GM23248 (cell line): Measurements from ENCODE around the gene SELENOO. TPM values are rescaled to one million over a fixed set of nuclear protein-coding genes. Genes with fewer than 3 reads are reported as not detected.

ENCODE experiments used
- DNase-seq: peaks from one replicate; pipeline ENCODE4 v3.0.0-alpha.2; 2015
- H2AFZ ChIP-seq: fragments of 200-600 bp; sonication (generic); 2 replicates; pipeline ENCODE4 v1.6.1; 2016; ENCODE audit warnings: antibody characterized with exemption
- H3F3A ChIP-seq: fragments of 200-600 bp; sonication (generic); 2 replicates; pipeline ENCODE4 v1.6.1; 2016; ENCODE audit warnings: mild to moderate bottlenecking, antibody characterized with exemption, mixed run types; ENCODE audit not compliant: insufficient read depth
- H3K27ac ChIP-seq: fragments of 200-600 bp; sonication (generic); 2 replicates; pipeline ENCODE4 v1.5.1; 2016; ENCODE audit warnings: mild to moderate bottlenecking
- H3K27me3 ChIP-seq: fragments of 200-600 bp; sonication (generic); replicated peaks from 2 replicates; pipeline ENCODE4 v1.6.1; 2016; ENCODE audit warnings: mild to moderate bottlenecking; ENCODE audit not compliant: insufficient read depth
- H3K36me3 ChIP-seq: fragments of 200-600 bp; sonication (generic); 2 replicates; pipeline ENCODE4 v1.6.1; 2016; ENCODE audit warnings: low read depth, mild to moderate bottlenecking
- H3K4me1 ChIP-seq: fragments of 200-600 bp; sonication (generic); 2 replicates; pipeline ENCODE4 v1.6.1; 2016; ENCODE audit warnings: mild to moderate bottlenecking; ENCODE audit not compliant: insufficient read depth
- H3K4me2 ChIP-seq: fragments of 200-600 bp; sonication (generic); one replicate; pipeline ENCODE4 v1.6.1; 2016; ENCODE audit warnings: mild to moderate bottlenecking; ENCODE audit not compliant: unreplicated experiment
- H3K4me3 ChIP-seq: fragments of 200-600 bp; sonication (generic); 2 replicates; pipeline ENCODE4 v1.5.1; 2016; ENCODE audit warnings: mild to moderate bottlenecking
- H3K79me2 ChIP-seq: fragments of 200-600 bp; sonication (generic); 2 replicates; pipeline ENCODE4 v1.6.1; 2016; ENCODE audit warnings: mild to moderate bottlenecking; ENCODE audit not compliant: insufficient read depth
- H3K9ac ChIP-seq: fragments of 200-600 bp; sonication (generic); 2 replicates; pipeline ENCODE4 v1.6.1; 2016; ENCODE audit warnings: mild to moderate bottlenecking
- H3K9me2 ChIP-seq: fragments of 200-600 bp; sonication (generic); 2 replicates; pipeline ENCODE4 v1.6.1; 2016; ENCODE audit warnings: mixed run types, mild to moderate bottlenecking, moderate library complexity; ENCODE audit not compliant: insufficient read depth
- H3K9me3 ChIP-seq: fragments of 200-600 bp; sonication (generic); one replicate; pipeline ENCODE4 v1.6.1; 2017; ENCODE audit warnings: low read depth
- H4K20me1 ChIP-seq: fragments of 200-600 bp; sonication (generic); 2 replicates; pipeline ENCODE4 v1.6.0; 2016; ENCODE audit not compliant: insufficient read depth
- EZH2 ChIP-seq: fragments of 200-600 bp; sonication (generic); IDR thresholded peaks from 2 replicates; pipeline ENCODE4 v1.6.1; 2018; ENCODE audit warnings: antibody characterized with exemption, mild to moderate bottlenecking; ENCODE audit not compliant: insufficient read depth, poor library complexity, severe bottlenecking
- EZH2phosphoT487 ChIP-seq: fragments of 200-600 bp; sonication (generic); IDR thresholded peaks from 2 replicates; pipeline ENCODE4 v1.6.1; 2018; ENCODE audit warnings: antibody characterized with exemption, moderate library complexity, mild to moderate bottlenecking, low read depth; ENCODE audit not compliant: insufficient read depth
- WGBS, 2 experiments: methylation state at CpG; one replicate each; pipeline ENCODE4 v1.1.6; 2015 to 2017; ENCODE audit warnings: low lambda C conversion rate in 2 of 2, low coverage in 1 of 2; ENCODE audit errors: missing lambda C conversion rate in 2 of 2; 5-methylcytosine and 5-hydroxymethylcytosine counted together
- in situ Hi-C: fragments of 300-500 bp; cut with MboI; formaldehyde crosslinking; loops from 2 replicates; pipeline ENCODE4 v1.15.0; 2020
- polyA plus RNA-seq: library from polyadenylated mRNA; unstranded; fragments of >200 nt; fragmentation: Nextera tagmentation; extraction: Ambion mirVana; gene quantifications from 2 replicates; pipeline ENCODE4 v1.2.1, GENCODE V29; 2016
- total RNA-seq: library from RNA; depleted of rRNA; stranded (reverse); fragments of >200 nt; shearing (Covaris generic); gene quantifications from 2 replicates; pipeline ENCODE4 v1.2.3, GENCODE V29; 2014

The SELENOO gene
- total and polyA plus RNA-seq, 2 experiments from 2014 or later, result 5.0 to 24.3 TPM

DNA sequence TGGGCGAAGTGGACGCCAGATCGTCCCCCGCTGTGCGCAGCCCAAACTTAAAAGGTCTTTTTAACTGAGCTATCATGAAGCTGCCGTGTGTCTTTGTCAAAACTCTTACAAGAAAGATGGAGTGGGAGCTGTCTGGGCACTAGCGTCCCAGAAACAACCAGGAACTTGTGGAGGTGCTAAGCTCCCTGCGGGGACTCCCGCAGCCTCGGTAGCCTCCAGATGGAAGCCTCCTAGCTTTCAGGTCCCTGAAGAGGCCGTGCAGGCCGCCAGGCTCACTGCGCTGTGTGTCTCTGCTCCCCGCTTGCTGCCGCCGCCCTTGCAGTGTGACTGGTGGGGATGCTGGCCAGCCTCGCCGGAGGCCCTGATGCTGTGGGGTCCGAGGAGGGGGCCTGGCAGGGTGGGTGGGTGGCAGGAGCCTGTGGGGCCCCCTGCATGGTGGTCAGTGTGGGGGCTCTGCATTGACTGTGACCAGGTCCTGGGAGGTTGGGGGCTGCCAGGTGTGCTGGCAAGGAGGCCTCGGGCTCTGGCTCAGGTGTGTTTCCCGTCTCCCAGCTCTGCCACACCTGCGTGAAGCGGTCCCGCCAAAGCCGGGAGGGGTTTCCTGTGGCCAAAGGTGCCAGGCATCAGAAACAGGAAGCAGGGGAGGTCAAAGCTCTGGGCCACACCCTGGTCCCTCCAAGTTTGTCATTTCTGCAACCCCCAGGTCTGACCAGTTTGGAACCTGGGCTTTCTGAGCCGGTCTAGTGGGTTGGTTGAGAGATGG, 13.9 kb upstream of the SELENOO start:
- Histone ChIP-seq H4K20me1 (no peaks in the 10 kb centered on the region), H3K9ac (peak overlapping the region; percentile 72), H3K4me3 (peak overlapping the region; percentile 74), H3K27me3 (no peaks in the 10 kb centered on the region), H3K9me3 (no peaks in the 10 kb centered on the region), H3K9me2 (no peaks in the 10 kb centered on the region), H3K79me2 (peaks cover 59% of the 10 kb centered on the region), H2AFZ (peak overlapping the region; percentile 15), H3K27ac (0 out of 2 replicates have a peak overlapping the region, but pooled peaks have one; percentile 3), H3K4me1 (0 out of 2 replicates have a peak, but pooled peaks cover 5% of the 10 kb centered on the region), H3K36me3 (no peaks in the 10 kb centered on the region), H3F3A (no peaks in the 10 kb centered on the region), H3K4me2 (peak overlapping the region; percentile 95)
- in situ Hi-C loops, result no loop called here
- DNase-seq, result peak; percentile 70
- 25 to 26% methylated on average over 24 to 25 of the region's 26 CpGs for WGBS, 2 experiments
- TF ChIP-seq EZH2 (no peak), EZH2phosphoT487 (no peak)

DNA sequence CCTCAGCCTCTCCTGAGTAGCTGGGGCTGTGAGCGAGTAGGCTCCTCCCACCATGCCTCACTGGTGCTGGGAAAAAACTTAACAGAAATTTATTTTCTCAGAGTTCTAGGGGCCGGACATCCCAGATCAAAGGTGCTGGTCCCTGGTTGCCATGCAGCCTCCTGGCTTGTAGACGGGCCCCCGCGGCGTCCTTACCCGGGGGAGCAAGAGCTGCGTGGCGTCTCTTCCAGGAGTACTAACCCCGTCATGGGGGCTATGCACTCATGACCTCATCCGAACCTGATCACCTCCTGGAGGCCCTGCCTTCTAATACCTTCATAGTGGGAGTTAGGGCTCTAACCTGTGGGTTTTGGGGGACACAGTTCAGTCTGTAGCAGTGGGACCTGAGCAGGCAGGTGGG, 12.5 kb upstream of the SELENOO start:
- Histone ChIP-seq H3K4me1 (0 out of 2 replicates have a peak, but pooled peaks cover 5% of the 10 kb centered on the region), H3F3A (no peaks in the 10 kb centered on the region), H4K20me1 (no peaks in the 10 kb centered on the region), H3K4me2 (no peak overlapping the region), H3K27ac (no peak overlapping the region), H3K9me3 (no peaks in the 10 kb centered on the region), H3K27me3 (no peaks in the 10 kb centered on the region), H2AFZ (no peak overlapping the region), H3K9me2 (no peaks in the 10 kb centered on the region), H3K4me3 (no peak overlapping the region), H3K79me2 (peaks cover 71% of the 10 kb centered on the region), H3K36me3 (no peaks in the 10 kb centered on the region), H3K9ac (no peak overlapping the region)
- in situ Hi-C loops, result no loop called here
- no peak for TF ChIP-seq EZH2
- TF ChIP-seq EZH2phosphoT487, result no peak
- 94% methylated on average over 11 of the region's 11 CpGs for WGBS, 2 experiments
- DNase-seq, result no peak

DNA sequence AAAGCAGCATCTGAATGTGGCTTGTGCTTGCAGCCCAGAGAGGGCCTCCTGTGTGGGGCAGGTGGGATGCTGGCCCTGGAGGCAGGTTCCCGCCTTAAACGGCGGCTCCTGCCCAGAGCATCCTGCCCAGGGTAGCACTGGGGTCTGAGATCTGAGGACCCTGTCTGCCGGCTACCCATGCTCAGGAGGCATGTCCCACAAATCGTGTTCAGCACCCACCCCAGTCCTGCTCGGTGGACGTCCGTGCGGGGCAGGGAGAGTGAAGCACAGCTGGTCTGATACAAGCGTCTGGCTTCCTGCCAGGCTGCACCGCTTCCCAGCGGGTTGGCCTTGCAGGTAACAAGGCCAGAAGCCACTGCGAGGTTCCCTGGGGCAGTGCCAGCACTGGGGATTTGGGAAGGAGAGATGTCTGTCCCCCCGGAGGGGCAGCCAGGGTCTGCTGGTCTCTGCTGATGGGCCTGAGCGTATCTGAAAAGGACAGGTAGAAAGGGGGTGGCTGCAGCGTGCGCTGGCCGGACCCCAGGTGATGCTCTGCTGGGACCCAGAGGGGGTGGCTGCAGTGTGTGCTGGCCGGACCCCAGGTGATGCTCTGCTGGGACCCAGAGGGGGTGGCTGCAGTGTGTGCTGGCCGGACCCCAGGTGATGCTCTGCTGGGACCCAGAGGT, 11.5 kb upstream of the SELENOO start:
- Histone ChIP-seq H3K9me3 (no peaks in the 10 kb centered on the region), H3K9me2 (no peaks in the 10 kb centered on the region), H3K4me2 (no peak overlapping the region), H3K27ac (no peak overlapping the region), H3K4me3 (no peak overlapping the region), H2AFZ (no peak overlapping the region), H4K20me1 (no peaks in the 10 kb centered on the region), H3F3A (no peaks in the 10 kb centered on the region), H3K36me3 (no peaks in the 10 kb centered on the region), H3K9ac (no peak overlapping the region), H3K79me2 (peaks cover 71% of the 10 kb centered on the region), H3K4me1 (0 out of 2 replicates have a peak, but pooled peaks cover 5% of the 10 kb centered on the region), H3K27me3 (no peaks in the 10 kb centered on the region)
- no peak for DNase-seq
- no peak for TF ChIP-seq EZH2
- no peak for TF ChIP-seq EZH2phosphoT487
- WGBS, 2 experiments, result 82 to 86% methylated on average over 16 to 19 of the region's 20 CpGs
- in situ Hi-C loops, result no loop called here

DNA sequence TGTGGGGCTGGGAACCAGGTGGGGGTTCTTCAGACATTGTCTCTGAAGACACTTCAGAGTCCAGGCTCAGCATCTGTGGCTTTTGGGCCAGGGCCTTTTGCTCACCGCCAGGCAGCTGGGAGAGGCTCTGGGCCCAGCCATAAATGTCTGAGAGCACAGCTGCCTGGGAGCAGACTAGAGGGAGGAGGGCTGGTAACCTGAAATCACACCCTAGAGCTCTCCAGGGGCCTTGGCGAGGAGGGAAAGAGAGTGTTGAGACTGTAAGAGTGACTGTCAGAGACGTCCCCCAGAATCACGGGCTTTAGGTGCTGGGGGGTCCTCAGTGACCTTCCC, 11.0 kb upstream of the SELENOO start:
- Histone ChIP-seq H3K9me2 (no peaks in the 10 kb centered on the region), H2AFZ (no peak overlapping the region), H3K27ac (peak overlapping the region; percentile 29; the same call in 1 of the 2 replicates), H3K4me1 (0 out of 2 replicates have a peak, but pooled peaks cover 5% of the 10 kb centered on the region), H3K36me3 (no peaks in the 10 kb centered on the region), H3K4me2 (peak overlapping the region; percentile 58), H3K4me3 (no peak overlapping the region), H4K20me1 (no peaks in the 10 kb centered on the region), H3K9ac (peak overlapping the region; percentile 71), H3K27me3 (no peaks in the 10 kb centered on the region), H3K9me3 (no peaks in the 10 kb centered on the region), H3F3A (no peaks in the 10 kb centered on the region), H3K79me2 (peaks cover 71% of the 10 kb centered on the region)
- in situ Hi-C loops, result no loop called here
- DNase-seq, result no peak
- WGBS, 2 experiments, result 31 to 38% methylated on average over 4 of the region's 4 CpGs
- TF ChIP-seq EZH2 (no peak), EZH2phosphoT487 (no peak)
